Measurements from ENCODE around the gene TWNK.

DNA sequence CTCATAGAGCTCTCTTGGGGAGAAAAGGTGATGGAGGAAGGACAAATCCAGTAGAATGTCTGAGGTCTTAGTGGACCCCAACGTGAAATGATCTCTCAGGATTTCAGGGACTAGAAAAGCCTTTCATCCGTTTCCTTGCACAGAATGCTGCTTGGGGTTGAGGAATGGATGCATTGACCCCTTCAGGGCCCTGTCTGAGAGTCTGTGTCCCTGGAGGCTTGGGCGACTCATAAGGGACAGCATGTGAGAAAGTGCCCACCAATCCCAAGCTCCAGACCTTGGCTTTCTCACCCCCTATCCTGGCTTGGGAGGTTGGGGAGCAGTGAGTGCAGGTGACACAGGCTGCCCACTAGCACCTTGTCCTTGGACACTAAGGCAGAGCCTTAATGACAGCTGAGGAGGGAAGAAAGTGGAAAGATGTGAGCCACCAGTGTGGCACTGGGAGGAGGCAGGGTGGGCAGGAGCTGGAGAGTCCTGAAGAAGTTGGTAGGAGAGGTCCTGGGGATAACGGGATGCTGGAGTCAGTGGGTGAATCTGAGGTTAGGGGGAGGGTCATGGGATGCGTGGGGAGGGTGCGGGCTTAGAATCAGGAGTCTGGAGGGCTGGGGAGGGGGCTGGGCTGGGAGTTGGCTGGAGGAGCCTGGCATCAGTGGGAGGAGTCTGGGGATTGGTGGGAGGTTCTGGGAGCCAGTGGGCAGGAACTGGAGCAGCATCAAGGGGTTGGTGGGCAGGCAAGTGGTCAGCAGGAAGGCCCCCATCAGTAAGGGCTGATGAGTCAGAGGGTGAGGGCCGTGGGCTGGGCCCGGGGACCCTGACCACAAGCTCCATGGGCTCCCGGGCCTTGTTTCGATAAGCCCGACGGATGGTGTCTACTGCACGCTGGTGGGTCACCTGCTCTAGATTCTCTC lies 20.8 kb downstream of the TWNK start:
- TF ChIP-seq, protein P1, sequence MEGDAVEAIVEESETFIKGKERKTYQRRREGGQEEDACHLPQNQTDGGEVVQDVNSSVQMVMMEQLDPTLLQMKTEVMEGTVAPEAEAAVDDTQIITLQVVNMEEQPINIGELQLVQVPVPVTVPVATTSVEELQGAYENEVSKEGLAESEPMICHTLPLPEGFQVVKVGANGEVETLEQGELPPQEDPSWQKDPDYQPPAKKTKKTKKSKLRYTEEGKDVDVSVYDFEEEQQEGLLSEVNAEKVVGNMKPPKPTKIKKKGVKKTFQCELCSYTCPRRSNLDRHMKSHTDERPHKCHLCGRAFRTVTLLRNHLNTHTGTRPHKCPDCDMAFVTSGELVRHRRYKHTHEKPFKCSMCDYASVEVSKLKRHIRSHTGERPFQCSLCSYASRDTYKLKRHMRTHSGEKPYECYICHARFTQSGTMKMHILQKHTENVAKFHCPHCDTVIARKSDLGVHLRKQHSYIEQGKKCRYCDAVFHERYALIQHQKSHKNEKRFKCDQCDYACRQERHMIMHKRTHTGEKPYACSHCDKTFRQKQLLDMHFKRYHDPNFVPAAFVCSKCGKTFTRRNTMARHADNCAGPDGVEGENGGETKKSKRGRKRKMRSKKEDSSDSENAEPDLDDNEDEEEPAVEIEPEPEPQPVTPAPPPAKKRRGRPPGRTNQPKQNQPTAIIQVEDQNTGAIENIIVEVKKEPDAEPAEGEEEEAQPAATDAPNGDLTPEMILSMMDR (IDR thresholded peaks at IDR 0.05): no peak
- TF ChIP-seq POLR2A (IDR thresholded peaks at IDR 0.05): no peak
- TF ChIP-seq POLR2AphosphoS5 (IDR thresholded peaks at IDR 0.05): peak; percentile 26

All from gastroesophageal sphincter (tissue), 3 donors.